Esophagus squamous epithelium (tissue), 5 donors: ENCODE results near the gene VSNL1. TPM values are rescaled to one million over a fixed set of nuclear protein-coding genes. Genes with fewer than 3 reads are reported as not detected.

ENCODE experiments used
- DNase-seq: peaks from one replicate; lab custom pipeline; 2025; lab: John Stamatoyannopoulos, UW
- H3K27ac ChIP-seq, 4 donors: fragments of 200-600 bp; sonication (generic); one replicate each; pipeline ENCODE4 v1.5.1; 2016 to 2019; ENCODE audit warnings: mild to moderate bottlenecking in 1 of 4
- H3K27me3 ChIP-seq, 4 donors: fragments of 200-600 bp; sonication (generic); 1 replicate in 3 of 4; 2 replicates in 1 of 4; pipeline versions ENCODE4 v1.5.1 to v1.6.0; 2017 to 2021; ENCODE audit warnings: antibody characterized with exemption in 1 of 4
- H3K36me3 ChIP-seq, 3 donors: fragments of 200-600 bp; sonication (generic); one replicate each; pipeline ENCODE4 v1.5.1; 2016 to 2019
- H3K4me1 ChIP-seq, 3 donors: fragments of 200-600 bp; sonication (generic); one replicate each; pipeline ENCODE4 v1.5.1; 2017 to 2019
- H3K4me3 ChIP-seq, 4 donors: fragments of 200-600 bp; sonication (generic); 1 replicate in 3 of 4; 2 replicates in 1 of 4; pipeline ENCODE4 v1.5.1; 2016 to 2019; ENCODE audit warnings: mild to moderate bottlenecking in 2 of 4, moderate library complexity in 1 of 4
- H3K9me3 ChIP-seq, 3 donors: fragments of 200-600 bp; sonication (generic); one replicate each; pipeline ENCODE4 v1.5.1; 2016 to 2019
- CTCF ChIP-seq, 6 experiments: fragments of 450-650 bp in 4 of 6; fragments of 200-600 bp in 2 of 6; sonication (generic) in 2 of 6; IDR thresholded peaks; one replicate each; pipeline ENCODE4 v1.5.1; 2016 to 2019; ENCODE audit warnings: antibody characterized with exemption in 6 of 6, mild to moderate bottlenecking in 4 of 6, moderate library complexity in 4 of 6
- POLR2A ChIP-seq, 4 donors: fragments of 450-650 bp; IDR thresholded peaks; one replicate each; pipeline ENCODE4 v1.6.1; 2017; ENCODE audit warnings: antibody characterized with exemption in 4 of 4, mild to moderate bottlenecking in 4 of 4, moderate library complexity in 3 of 4
- WGBS, 2 donors: methylation state at CpG; one replicate each; pipeline ENCODE4 v1.1.5; 2018; 5-methylcytosine and 5-hydroxymethylcytosine counted together
- intact Hi-C: fragments of 100-400 bp; cut with DNase I; formaldehyde crosslinking; loops from one replicate; pipeline ENCODE4 v1.15.0; 2022
- total RNA-seq, 4 donors: library from RNA; depleted of rRNA; stranded (reverse); fragments of >200 nt; gene quantifications; one replicate each; pipeline ENCODE4 v1.1.0, GENCODE V29; 2016
- donor health status: DM: yes; HTN: yes; CAD: no.

Gene VSNL1
- total RNA-seq, 4 donors from 2014 or later = 39.1 to 88.3 (median 51.0) TPM

GRCh38 chr2:17538022-17538843 lies 2.3 kb upstream of the VSNL1 start:
- H3K27me3 ChIP-seq = peaks cover 0 to 70% (median 0%) of the 10 kb centered on the region in 4 donors
- peaks cover 0 to 58% (median 5%) of the 10 kb centered on the region in 3 donors for H3K4me1 ChIP-seq
- intact Hi-C loops = no loop called here
- H3K9me3 ChIP-seq = no peaks in the 10 kb centered on the region
- H3K27ac ChIP-seq = peak overlapping the region; percentile 82 to 92 (median 90)
- TF ChIP-seq POLR2A (IDR thresholded peaks at IDR 0.05) (no peak), CTCF (IDR thresholded peaks at IDR 0.05) (no peak)
- no peak for DNase-seq
- peak overlapping the region; percentile 42 to 72 (median 61) for H3K4me3 ChIP-seq
- WGBS, 2 donors = 1 to 2% methylated on average over 23 to 26 of the region's 30 CpGs
- H3K36me3 ChIP-seq = no peaks in the 10 kb centered on the region

GRCh38 chr2:17538844-17539554 lies 1.5 kb upstream of the VSNL1 start:
- DNase-seq = no peak
- peak overlapping the region; percentile 82 to 92 (median 90) for H3K27ac ChIP-seq
- peak in 1 of 4 donors; percentile 55 for TF ChIP-seq POLR2A (IDR thresholded peaks at IDR 0.05)
- no peak for TF ChIP-seq CTCF (IDR thresholded peaks at IDR 0.05)
- intact Hi-C loops = no loop called here
- H3K4me1 ChIP-seq = peaks cover 0 to 65% (median 5%) of the 10 kb centered on the region in 3 donors
- peak overlapping the region; percentile 42 to 72 (median 61) for H3K4me3 ChIP-seq
- H3K36me3 ChIP-seq = no peaks in the 10 kb centered on the region
- no peaks in the 10 kb centered on the region for H3K9me3 ChIP-seq
- WGBS, 2 donors = 4 to 11% methylated on average over 11 to 12 of the region's 52 CpGs
- peaks cover 0 to 77% (median 0%) of the 10 kb centered on the region in 4 donors for H3K27me3 ChIP-seq

GRCh38 chr2:17539611-17540092 lies 844 bp upstream of the VSNL1 start:
- H3K4me3 ChIP-seq = peak overlapping the region; percentile 42 to 72 (median 61)
- H3K27ac ChIP-seq = peak overlapping the region; percentile 82 to 92 (median 90)
- intact Hi-C loops = no loop called here
- TF ChIP-seq POLR2A (IDR thresholded peaks at IDR 0.05) (no peak), CTCF (IDR thresholded peaks at IDR 0.05) (no peak)
- H3K9me3 ChIP-seq = no peaks in the 10 kb centered on the region
- peaks cover 0 to 81% (median 0%) of the 10 kb centered on the region in 4 donors for H3K27me3 ChIP-seq
- 6 to 18% methylated on average over 6 to 9 of the region's 13 CpGs for WGBS, 2 donors
- peaks cover 0 to 72% (median 5%) of the 10 kb centered on the region in 3 donors for H3K4me1 ChIP-seq
- no peaks in the 10 kb centered on the region for H3K36me3 ChIP-seq
- no peak for DNase-seq

GRCh38 chr2:17540813-17541530 lies 476 bp downstream of the VSNL1 start:
- no peaks in the 10 kb centered on the region for H3K9me3 ChIP-seq
- peak overlapping the region; percentile 42 to 72 (median 61) for H3K4me3 ChIP-seq
- TF ChIP-seq POLR2A (IDR thresholded peaks at IDR 0.05) (no peak), CTCF (IDR thresholded peaks at IDR 0.05) (no peak)
- peaks cover 0 to 80% (median 5%) of the 10 kb centered on the region in 3 donors for H3K4me1 ChIP-seq
- 1 to 3% methylated on average over 21 of the region's 21 CpGs for WGBS, 2 donors
- peaks cover 0 to 81% (median 0%) of the 10 kb centered on the region in 4 donors for H3K27me3 ChIP-seq
- H3K27ac ChIP-seq = peak overlapping the region; percentile 82 to 92 (median 90)
- H3K36me3 ChIP-seq = no peaks in the 10 kb centered on the region
- no peak for DNase-seq
- intact Hi-C loops = no loop called here
